HepG2 (cell line): ENCODE measurements around the gene MOCS2. TPM values are rescaled to one million over a fixed set of nuclear protein-coding genes. Genes with fewer than 3 reads are reported as not detected.

Source experiments
- ATAC-seq: fragments of 200-7000 bp; cut with Tn5 transposase; 3 replicates; pipeline ENCODE4 v1.9.1; 2020; ENCODE audit warnings: mild to moderate bottlenecking, moderate library complexity
- Bru-seq: library from RNA; stranded (reverse); fragments of 400-500 nt; gene quantifications from one replicate; lab custom pipeline; 2021; lab: Mats Ljungman, UMichigan
- BruChase-seq, 2 experiments: library from RNA; stranded (reverse); fragments of 400-500 nt; gene quantifications; one replicate each; lab custom pipeline; 2021; lab: Mats Ljungman, UMichigan
- BruUV-seq: library from RNA; stranded (reverse); fragments of 400-500 nt; replicated peaks from 2 replicates; lab custom pipeline; 2021; lab: Mats Ljungman, UMichigan
- CTCF ChIA-PET: fragments of 300-600 bp; formaldehyde crosslinking; extraction: SDS; loops from one replicate; lab custom pipeline; 2021; ENCODE audit warnings: low total read pairs, inconsistent platforms, low intra/inter-chr PET ratio; lab: Yijun Ruan, JAX
- POLR2A ChIA-PET: fragments of 350-600 bp; sonication (Branson Sonifier 250); formaldehyde crosslinking; loops from one replicate; lab custom pipeline; 2020; ENCODE audit warnings: antibody characterized with exemption, inconsistent platforms; lab: Yijun Ruan, JAX
- DNase-seq: peaks from one replicate; pipeline ENCODE4 v3.0.0-alpha.2; 2015; ENCODE audit warnings: low spot score
- FAIRE-seq: peaks from 3 replicates; lab custom pipeline; 2011; peaks lifted over from hg19 to GRCh38; lab: Jason Lieb, UNC
- H2AFZ ChIP-seq: one replicate; pipeline ENCODE4 v1.6.1; 2011; ENCODE audit warnings: low read length, inconsistent platforms
- H3K27ac ChIP-seq: fragments of 300-600 bp; 3 replicates; pipeline ENCODE4 v1.8.0; 2011; ENCODE audit warnings: mixed run types, mild to moderate bottlenecking, mixed read lengths, low read length, inconsistent platforms; ENCODE audit not compliant: insufficient read depth; ENCODE audit errors: extremely low read length
- H3K27me3 ChIP-seq, 2 experiments: fragments of 200-600 bp in 1 of 2; 2 replicates in 1 of 2; 3 replicates in 1 of 2; pipeline versions ENCODE4 v1.6.0 to v1.8.0; 2011; ENCODE audit warnings: low read length in 2 of 2, mild to moderate bottlenecking in 2 of 2, moderate library complexity in 2 of 2, inconsistent platforms in 1 of 2; ENCODE audit not compliant: insufficient read depth in 2 of 2, control insufficient read depth in 1 of 2
- H3K36me3 ChIP-seq, 2 experiments: fragments of 200-600 bp in 1 of 2; replicated peaks in 1 of 2; 2 replicates in 1 of 2; 3 replicates in 1 of 2; pipeline versions ENCODE4 v1.5.1 to v1.8.0; 2011; ENCODE audit warnings: low read length in 2 of 2, inconsistent platforms in 1 of 2; ENCODE audit not compliant: insufficient read depth in 2 of 2, control insufficient read depth in 1 of 2
- H3K4me1 ChIP-seq: 2 replicates; pipeline ENCODE4 v1.5.1; 2012; ENCODE audit warnings: low read length, inconsistent platforms; ENCODE audit not compliant: insufficient read depth
- H3K4me2 ChIP-seq: 2 replicates; pipeline ENCODE4 v1.6.0; 2011; ENCODE audit warnings: low read depth, low read length, inconsistent platforms
- H3K4me3 ChIP-seq, 3 experiments: fragments of 200-600 bp in 1 of 3; sonication (generic), shearing (Covaris generic) in 1 of 3; replicated peaks in 1 of 3; 2 replicates each; pipeline ENCODE4 v1.5.1; 2011 to 2016; ENCODE audit warnings: low read length in 3 of 3, inconsistent platforms in 2 of 3, low read depth in 2 of 3, mild to moderate bottlenecking in 2 of 3, control low read depth in 1 of 3, mixed read lengths in 1 of 3; ENCODE audit not compliant: insufficient read depth in 1 of 3
- H3K79me2 ChIP-seq: one replicate; pipeline ENCODE4 v1.6.1; 2011; ENCODE audit warnings: low read length, inconsistent platforms; ENCODE audit not compliant: insufficient read depth
- H3K9ac ChIP-seq: 2 replicates; pipeline ENCODE4 v1.6.0; 2011; ENCODE audit warnings: mild to moderate bottlenecking, low read depth, low read length, inconsistent platforms; ENCODE audit not compliant: insufficient read depth
- H3K9me3 ChIP-seq: 2 replicates; pipeline ENCODE4 v1.5.1; 2012; ENCODE audit warnings: mild to moderate bottlenecking, low read length
- H4K20me1 ChIP-seq: 2 replicates; pipeline ENCODE4 v1.6.0; 2011; ENCODE audit warnings: inconsistent platforms, mild to moderate bottlenecking, low read length, moderate library complexity; ENCODE audit not compliant: insufficient read depth
- ATF2 ChIP-seq: sonication (generic); formaldehyde crosslinking; IDR thresholded peaks from 2 replicates; pipeline ENCODE4 v1.4.0; 2020; ENCODE audit warnings: missing genetic modification reagents
- ELF4 ChIP-seq: sonication (generic); formaldehyde crosslinking; IDR thresholded peaks from 2 replicates; pipeline ENCODE4 v1.5.0; 2020; ENCODE audit warnings: missing genetic modification reagents, mild to moderate bottlenecking, moderate library complexity, borderline replicate concordance
- GFI1 ChIP-seq: sonication (generic); formaldehyde crosslinking; IDR thresholded peaks from 2 replicates; pipeline ENCODE4 v1.5.0; 2020; ENCODE audit warnings: missing genetic modification reagents, mild to moderate bottlenecking, borderline replicate concordance
- HMGXB4 ChIP-seq, 2 experiments: sonication (generic) in 1 of 2; formaldehyde crosslinking in 1 of 2; IDR thresholded peaks; 2 replicates each; pipeline versions ENCODE4 v1.4.0 to v1.6.1; 2018 to 2020; ENCODE audit warnings: missing genetic modification reagents in 2 of 2, borderline replicate concordance in 1 of 2, low read depth in 1 of 2, mild to moderate bottlenecking in 1 of 2, missing biosample characterization in 1 of 2
- KAT7 ChIP-seq: IDR thresholded peaks from 2 replicates; pipeline ENCODE4 v1.6.1; 2018; ENCODE audit warnings: borderline replicate concordance, missing compliant biosample characterization
- NR2F1 ChIP-seq, 2 experiments: fragments of 450-650 bp in 1 of 2; formaldehyde crosslinking in 1 of 2; IDR thresholded peaks; 2 replicates each; pipeline versions ENCODE4 v1.5.0 to v1.6.1; 2016 to 2020; ENCODE audit warnings: mild to moderate bottlenecking in 1 of 2, missing compliant biosample characterization in 1 of 2, missing genetic modification reagents in 1 of 2, moderate library complexity in 1 of 2
- RBM22 ChIP-seq: fragments of 200-400 bp; formaldehyde crosslinking; optimal IDR thresholded peaks from 2 replicates; pipeline ENCODE3; 2017; ENCODE audit warnings: mild to moderate bottlenecking, low read length, moderate library complexity
- ZBTB26 ChIP-seq: IDR thresholded peaks from 2 replicates; pipeline ENCODE4 v1.6.1; 2016; ENCODE audit warnings: missing compliant biosample characterization, missing genetic modification reagents, borderline replicate concordance
- ZIK1 ChIP-seq: sonication (generic); formaldehyde crosslinking; IDR thresholded peaks from 2 replicates; pipeline ENCODE4 v1.5.0; 2020; ENCODE audit warnings: mild to moderate bottlenecking, low read depth, missing genetic modification reagents, borderline replicate concordance
- ZNF614 ChIP-seq: IDR thresholded peaks from 2 replicates; pipeline ENCODE4 v1.6.1; 2018; ENCODE audit warnings: missing biosample characterization, missing genetic modification reagents, inconsistent platforms, borderline replicate concordance
- ZNF792 ChIP-seq: IDR thresholded peaks from 2 replicates; pipeline ENCODE4 v1.6.1; 2016
- WGBS: methylation state at CpG from one replicate; pipeline ENCODE4 v1.1.6; 2017; ENCODE audit warnings: low lambda C conversion rate; 5-methylcytosine and 5-hydroxymethylcytosine counted together
- in situ Hi-C: cut with HindIII; loops from 2 replicates; pipeline ENCODE4 v1.10.0; 2017; ENCODE audit warnings: low pct_unique_long_range_greater_than_20kb; ENCODE audit not compliant: extremely low pct_ligation_motif_present
- intact Hi-C: fragments of 100-400 bp; cut with micrococcal nuclease; formaldehyde crosslinking; loops from one replicate; pipeline ENCODE4 v1.10.0; 2022; ENCODE audit not compliant: unreplicated experiment
- long read RNA-seq, 2 experiments: library from RNA in 1 of 2; library from polyadenylated mRNA in 1 of 2; stranded (forward) in 1 of 2; unstranded in 1 of 2; transcript quantifications; one replicate each; pipeline ENCODE4 v2.0.0, GENCODE V29; 2019 to 2022
- polyA minus RNA-seq, 3 experiments: library from RNA; depleted of rRNA, polyadenylated mRNA; stranded (reverse); fragments of >200 nt; gene quantifications; 2 replicates each; pipeline ENCODE4 v1.2.3, GENCODE V29; 2011; ENCODE audit warnings: low replicate concordance in 1 of 3
- polyA plus RNA-seq, 8 experiments: library from polyadenylated mRNA; depleted of rRNA in 3 of 8; stranded (reverse) in 7 of 8; unstranded in 1 of 8; fragments of >200 nt; fragmentation: Illumina TruSeq in 4 of 8; extraction: Trizol in 4 of 8; gene quantifications; 2 replicates each; pipeline versions ENCODE4 v1.2.1 to v1.2.3, GENCODE V29; 2011 to 2016; ENCODE audit warnings: low read depth in 4 of 8, missing spikeins in 1 of 8, mixed read lengths in 1 of 8; ENCODE audit not compliant: insufficient read depth in 1 of 8
- total RNA-seq, 5 experiments: library from RNA; depleted of rRNA; stranded (reverse); fragments of >200 nt; fragmentation: Illumina TruSeq; extraction: Trizol; gene quantifications; 2 replicates each; pipeline ENCODE4 v1.2.3, GENCODE V29; 2016; ENCODE audit warnings: low read depth in 1 of 5

MOCS2 gene
- total RNA-seq (2016; rRNA removed; fragmentation: Illumina TruSeq; extraction: Trizol) (41.9 and 53.5 TPM in 2 replicates), polyA plus RNA-seq (2011; rRNA removed) (13.3 and 19.2 TPM in 2 replicates), polyA minus RNA-seq (2011; rRNA and poly(A)+ RNA removed; ENCODE audit: low replicate concordance) (3.1 and 8.6 TPM in 2 replicates), Bru-seq, nascent RNA (percentile 67 among the genes with signal in this experiment), BruChase-seq, experiment 1, labeled RNA remaining after a 6-hour chase (percentile 67 among the genes with signal in this experiment), BruChase-seq, experiment 2, labeled RNA remaining after a 2-hour chase (percentile 61 among the genes with signal in this experiment)
- 13.8 and 14.3 TPM in 2 replicates for total RNA-seq (2016; cell fraction: cytosol; rRNA removed; fragmentation: Illumina TruSeq; extraction: Trizol; ENCODE audit: low read depth)
- total RNA-seq (2016; cell fraction: insoluble cytoplasmic fraction; rRNA removed; fragmentation: Illumina TruSeq; extraction: Trizol): 37.8 and 54.2 TPM in 2 replicates
- 36.0 and 36.2 TPM in 2 replicates for total RNA-seq (2016; cell fraction: membrane; rRNA removed; fragmentation: Illumina TruSeq; extraction: Trizol)
- 20.8 and 22.3 TPM in 2 replicates for total RNA-seq (2016; cell fraction: nucleus; rRNA removed; fragmentation: Illumina TruSeq; extraction: Trizol)
- 9.1 and 14.4 TPM in 2 replicates for polyA plus RNA-seq (2011; cell fraction: cytosol; rRNA removed)
- polyA plus RNA-seq (2011; cell fraction: nucleus; rRNA removed): 6.2 and 10.1 TPM in 2 replicates
- polyA plus RNA-seq (2012): 24.2 and 29.8 TPM in 2 replicates
- 20.1 and 24.5 TPM in 2 replicates for polyA plus RNA-seq (2016; cell fraction: cytosol; fragmentation: Illumina TruSeq; extraction: Trizol; ENCODE audit: low read depth)
- 67.1 and 69.6 TPM in 2 replicates for polyA plus RNA-seq (2016; cell fraction: insoluble cytoplasmic fraction; fragmentation: Illumina TruSeq; extraction: Trizol; ENCODE audit: low read depth)
- 45.5 and 45.8 TPM in 2 replicates for polyA plus RNA-seq (2016; cell fraction: membrane; fragmentation: Illumina TruSeq; extraction: Trizol; ENCODE audit: low read depth)
- 32.3 and 36.1 TPM in 2 replicates for polyA plus RNA-seq (2016; cell fraction: nucleus; fragmentation: Illumina TruSeq; extraction: Trizol; ENCODE audit: insufficient read depth, low read depth)
- polyA minus RNA-seq (2011; cell fraction: cytosol; rRNA and poly(A)+ RNA removed): 7.5 and 9.3 TPM in 2 replicates
- polyA minus RNA-seq (2011; cell fraction: nucleus; rRNA and poly(A)+ RNA removed): 16.4 and 23.2 TPM in 2 replicates
- long read RNA-seq, experiment 1, transcript MOCS2-203 (7 exons, 1,337 nt): major isoform, 27 of 39 reads
- long read RNA-seq, experiment 1, partial matches to known transcripts: 5 of 39 reads
- long read RNA-seq, experiment 1, other reads (novel, unspliced or antisense): 2 of 39 reads
- long read RNA-seq, experiment 2, transcript MOCS2-202 (7 exons, 1,785 nt): minor isoform, 6 of 38 reads
- long read RNA-seq, experiment 2, transcript MOCS2-203 (7 exons, 1,337 nt): major isoform, 19 of 38 reads
- long read RNA-seq, experiment 2, partial matches to known transcripts: 4 of 38 reads
- long read RNA-seq, experiment 2, other reads (novel, unspliced or antisense): 9 of 38 reads

GRCh38 chr5:53109443-53110127 is at the start of gene MOCS2:
TSS of gene MOCS2 (minus strand) at chr5:53109757. CDS start at chr5:53107174, 2,583 bp downstream.
- DNase-seq: peak; percentile 81
- no TSS peak for BruUV-seq
- no peak; a peak in 1 of 4 replicates for TF ChIP-seq NR2F1 (CRISPR knock-in tag; IDR thresholded peaks at IDR 0.05)
- TF ChIP-seq ATF2 (CRISPR knock-in tag): peak; percentile 78; the same call in 1 of the 2 replicates
- 0 out of 2 replicates have a peak, but pooled peaks have one; percentile 22 for TF ChIP-seq ZIK1 (CRISPR knock-in tag)
- no peak for TF ChIP-seq KAT7
- 0 out of 2 replicates have a peak, but pooled peaks have one; percentile 59 for TF ChIP-seq ZNF614 (CRISPR knock-in tag)
- 0 out of 2 replicates have a peak, but pooled peaks have one; percentile 46 for TF ChIP-seq ELF4 (CRISPR knock-in tag)
- TF ChIP-seq HMGXB4 (CRISPR knock-in tag; IDR thresholded peaks at IDR 0.05; ENCODE audit: borderline replicate concordance in 1 of 2, low read depth in 1 of 2): peak; percentile 14 to 64; a peak in 3 of 4 replicates
- TF ChIP-seq GFI1 (CRISPR knock-in tag): peak; percentile 53
- no peak for TF ChIP-seq RBM22
- TF ChIP-seq ZBTB26 (CRISPR knock-in tag): no peak
- peak; percentile 47 for TF ChIP-seq ZNF792 (CRISPR knock-in tag)

More at GRCh38 chr5:53109443-53110127, at the start of gene MOCS2:
- Histone ChIP-seq H4K20me1 (no peaks in the 10 kb centered on the region), H2AFZ (peak within 1 kb of the TSS; percentile 95), H3K4me1 (peaks cover 59% of the 10 kb centered on the region), H3K27me3 (no peaks in the 10 kb centered on the region; a peak in 1 of 5 replicates), H3K9me3 (no peaks in the 10 kb centered on the region), H3K27ac (peak within 1 kb of the TSS; percentile 86), H3K4me2 (peak within 1 kb of the TSS; percentile 95), H3K4me3 (peak within 1 kb of the TSS; percentile 83 to 94 (median 90)), H3K79me2 (peaks cover 27% of the 10 kb centered on the region), H3K9ac (peak within 1 kb of the TSS; percentile 90), H3K36me3 (no peaks in the 10 kb centered on the region)
- in situ Hi-C loops: no loop called here
- intact Hi-C loops: no loop called here
- ATAC-seq (peak; percentile 97), FAIRE-seq (peak; percentile 8)
- CTCF ChIA-PET: no interaction called here
- POLR2A ChIA-PET: interaction anchor here (0.6 to 1.8 kb wide), 8 partner anchors 9 to 368 kb away, joined by 3 to 7 read pairs (median 4); no protein-coding TSS in a partner anchor
- WGBS: under 1% methylated on average over 19 of the region's 54 CpGs
